IMR-90 (cell line): Measurements from ENCODE around the gene CPAMD8. TPM values are rescaled to one million over a fixed set of nuclear protein-coding genes. Genes with fewer than 3 reads are reported as not detected.

Experiments
- ATAC-seq: fragments of 200-7000 bp; cut with Tn5 transposase; 2 replicates; pipeline ENCODE4 v1.9.1; 2020; ENCODE audit warnings: low read depth, mild to moderate bottlenecking, moderate library complexity
- BruUV-seq: library from RNA; stranded (reverse); fragments of 400-500 nt; replicated peaks from 2 replicates; lab custom pipeline; 2021; lab: Mats Ljungman, UMichigan
- CTCF ChIA-PET: fragments of 300-600 bp; formaldehyde crosslinking; extraction: SDS; loops from one replicate; lab custom pipeline; 2021; ENCODE audit warnings: antibody characterized with exemption; lab: Yijun Ruan, JAX
- POLR2A ChIA-PET: fragments of 300-600 bp; sonication (Branson Sonifier 250); formaldehyde crosslinking; loops from one replicate; lab custom pipeline; 2022; ENCODE audit warnings: antibody characterized with exemption; ENCODE audit not compliant: unreplicated experiment; lab: Charles Lee
- DNase-seq: peaks from one replicate; pipeline ENCODE4 v3.0.0; 2013
- H2AFZ ChIP-seq: replicated peaks from 2 replicates; pipeline ENCODE3; 2013; ENCODE audit warnings: low read length, mild to moderate bottlenecking; ENCODE audit not compliant: poor library complexity
- H2AK5ac ChIP-seq: 2 replicates; pipeline ENCODE4 v1.6.1; 2013; ENCODE audit warnings: low read depth, low read length, inconsistent platforms
- H2AK9ac ChIP-seq: replicated peaks from 2 replicates; pipeline ENCODE3; 2013; ENCODE audit warnings: mild to moderate bottlenecking, low read depth, low read length, moderate library complexity; ENCODE audit not compliant: poor library complexity
- H2BK120ac ChIP-seq: 2 replicates; pipeline ENCODE4 v1.6.1; 2013; ENCODE audit warnings: low read depth, low read length, inconsistent platforms
- H2BK15ac ChIP-seq: 3 replicates; pipeline ENCODE4 v1.6.1; 2013; ENCODE audit warnings: low read depth, low read length, inconsistent platforms
- H2BK20ac ChIP-seq: 2 replicates; pipeline ENCODE4 v1.6.1; 2013; ENCODE audit warnings: low read depth, mild to moderate bottlenecking, inconsistent platforms, low read length, moderate library complexity
- H2BK5ac ChIP-seq: 2 replicates; pipeline ENCODE4 v1.6.1; 2013; ENCODE audit warnings: mild to moderate bottlenecking, low read depth, low read length, inconsistent platforms; ENCODE audit not compliant: poor library complexity, severe bottlenecking
- H3K14ac ChIP-seq: replicated peaks from 2 replicates; pipeline ENCODE4 v1.6.1; 2013; ENCODE audit warnings: low read depth, low read length, inconsistent platforms
- H3K18ac ChIP-seq: 2 replicates; pipeline ENCODE4 v1.6.1; 2013; ENCODE audit warnings: low read depth, low read length, control low read depth
- H3K23ac ChIP-seq: 2 replicates; pipeline ENCODE4 v1.6.1; 2013; ENCODE audit warnings: low read depth, low read length, inconsistent platforms
- H3K27ac ChIP-seq: 2 replicates; pipeline ENCODE4 v1.5.1; 2013; ENCODE audit warnings: mild to moderate bottlenecking, control low read depth, low read length; ENCODE audit not compliant: insufficient read depth
- H3K27me3 ChIP-seq: 2 replicates; pipeline ENCODE4 v1.6.1; 2013; ENCODE audit warnings: low read length; ENCODE audit not compliant: control insufficient read depth, insufficient read depth
- H3K36me3 ChIP-seq: 2 replicates; pipeline ENCODE4 v1.6.1; 2013; ENCODE audit warnings: low read length, mixed read lengths; ENCODE audit not compliant: control insufficient read depth, insufficient read depth
- H3K4ac ChIP-seq: 2 replicates; pipeline ENCODE4 v1.6.1; 2013; ENCODE audit warnings: low read depth, low read length, inconsistent platforms
- H3K4me1 ChIP-seq: 2 replicates; pipeline ENCODE4 v1.6.1; 2013; ENCODE audit warnings: low read length, mixed read lengths; ENCODE audit not compliant: control insufficient read depth, insufficient read depth
- H3K4me2 ChIP-seq: 2 replicates; pipeline ENCODE4 v1.6.1; 2013; ENCODE audit warnings: low read depth, mild to moderate bottlenecking, control low read depth, low read length, moderate library complexity
- H3K4me3 ChIP-seq: 2 replicates; pipeline ENCODE4 v1.5.1; 2013; ENCODE audit warnings: low read depth, mild to moderate bottlenecking, control low read depth, low read length, moderate library complexity; ENCODE audit not compliant: insufficient read depth
- H3K56ac ChIP-seq: 2 replicates; pipeline ENCODE4 v1.6.1; 2013; ENCODE audit warnings: low read length, inconsistent platforms; ENCODE audit not compliant: insufficient read depth; ENCODE audit errors: extremely low read depth
- H3K79me1 ChIP-seq, 2 experiments: 2 replicates each; pipeline ENCODE4 v1.6.1; 2013; ENCODE audit warnings: low read length in 2 of 2, inconsistent platforms in 1 of 2, low read depth in 1 of 2
- H3K9ac ChIP-seq: 2 replicates; pipeline ENCODE4 v1.6.1; 2013; ENCODE audit warnings: low read depth, low read length, control low read depth
- H3K9me1 ChIP-seq: 2 replicates; pipeline ENCODE4 v1.6.1; 2013; ENCODE audit warnings: low read length, inconsistent platforms; ENCODE audit not compliant: insufficient read depth
- H3K9me3 ChIP-seq: 2 replicates; pipeline ENCODE4 v1.6.1; 2013; ENCODE audit warnings: low read length; ENCODE audit not compliant: control insufficient read depth, insufficient read depth
- H4K20me1 ChIP-seq: 2 replicates; pipeline ENCODE4 v1.6.1; 2013; ENCODE audit warnings: low read length, inconsistent platforms; ENCODE audit not compliant: insufficient read depth
- H4K5ac ChIP-seq: 2 replicates; pipeline ENCODE4 v1.6.1; 2013; ENCODE audit warnings: mild to moderate bottlenecking, low read depth, low read length, control low read depth
- H4K8ac ChIP-seq, 2 experiments: 2 replicates each; pipeline ENCODE4 v1.6.1; 2013; ENCODE audit warnings: low read depth in 2 of 2, low read length in 2 of 2, control low read depth in 1 of 2, inconsistent platforms in 1 of 2
- H4K91ac ChIP-seq: 2 replicates; pipeline ENCODE4 v1.6.1; 2013; ENCODE audit warnings: low read depth, low read length, inconsistent platforms; ENCODE audit not compliant: insufficient read depth
- CHD1 ChIP-seq: IDR thresholded peaks from 2 replicates; pipeline ENCODE4 v1.6.1; 2012; ENCODE audit warnings: low read depth, low read length, improper control_type of control experiment
- MAFK ChIP-seq: IDR thresholded peaks from 2 replicates; pipeline ENCODE4 v1.6.1; 2012; ENCODE audit warnings: low read depth, low read length, improper control_type of control experiment
- MAZ ChIP-seq: IDR thresholded peaks from 2 replicates; pipeline ENCODE4 v1.6.1; 2012; ENCODE audit warnings: low read depth, mild to moderate bottlenecking, low read length, improper control_type of control experiment, moderate library complexity, borderline replicate concordance
- MXI1 ChIP-seq: IDR thresholded peaks from 2 replicates; pipeline ENCODE4 v1.6.1; 2012; ENCODE audit warnings: low read depth, mild to moderate bottlenecking, low read length, moderate library complexity, borderline replicate concordance
- RAD21 ChIP-seq: IDR thresholded peaks from 2 replicates; pipeline ENCODE4 v1.6.1; 2012; ENCODE audit warnings: low read length, improper control_type of control experiment
- RCOR1 ChIP-seq: IDR thresholded peaks from 2 replicates; pipeline ENCODE4 v1.6.1; 2012; ENCODE audit warnings: mild to moderate bottlenecking, low read length, improper control_type of control experiment; ENCODE audit not compliant: insufficient replicate concordance
- SMC3 ChIP-seq: fragments of 150-350 bp; IDR thresholded peaks from 2 replicates; pipeline ENCODE4 v1.6.1; 2016; ENCODE audit warnings: low read depth, mild to moderate bottlenecking, antibody characterized with exemption, low read length, moderate library complexity
- WGBS, 2 experiments: methylation state at CpG; one replicate each; pipeline versions ENCODE4 v1.1.5 to v1.1.7; 2013; ENCODE audit warnings: missing lambda C conversion rate in 2 of 2; ENCODE audit not compliant: insufficient read length in 1 of 2; ENCODE audit errors: extremely low coverage in 2 of 2; 5-methylcytosine and 5-hydroxymethylcytosine counted together
- dilution Hi-C: fragments of 300-500 bp; cut with HindIII; formaldehyde crosslinking; loops from one replicate; pipeline ENCODE4 v1.14.3; 2018; ENCODE audit warnings: low sequenced_read_pairs; ENCODE audit not compliant: unreplicated experiment
- in situ Hi-C: fragments of 300-500 bp; cut with MboI; formaldehyde crosslinking; loops from 3 replicates; pipeline ENCODE4 v1.14.3; 2019; ENCODE audit warnings: low sequenced_read_pairs, inconsistent platforms, mixed read lengths
- intact Hi-C: fragments of 100-400 bp; cut with micrococcal nuclease; formaldehyde crosslinking; loops from 2 replicates; pipeline ENCODE4 v1.10.0; 2022
- polyA plus RNA-seq, 3 experiments: library from polyadenylated mRNA; depleted of rRNA; stranded (reverse); fragments of >200 nt; gene quantifications; 2 replicates each; pipeline ENCODE4 v1.2.3, GENCODE V29; 2012; ENCODE audit warnings: low replicate concordance in 1 of 3
- total RNA-seq: library from RNA; depleted of rRNA; stranded (reverse); fragments of >200 nt; gene quantifications from 2 replicates; pipeline ENCODE4 v1.2.3, GENCODE V29; 2012
- TF ChIP-seq, protein P1 (sequence below): fragments of 150-350 bp; IDR thresholded peaks from 2 replicates; pipeline ENCODE4 v1.6.1; 2016; ENCODE audit warnings: low read depth, mild to moderate bottlenecking, low read length, moderate library complexity, borderline replicate concordance
- TF ChIP-seq, protein P2 (sequence below): fragments of 150-350 bp; IDR thresholded peaks from 2 replicates; pipeline ENCODE4 v1.6.1; 2017; ENCODE audit warnings: mild to moderate bottlenecking, antibody characterized with exemption, low read length, low read depth

CPAMD8 gene
- total and polyA plus RNA-seq, 2 of the 4 experiments (the other 2 are of a cell fraction) = 0.36 to 0.79 TPM

DNA sequence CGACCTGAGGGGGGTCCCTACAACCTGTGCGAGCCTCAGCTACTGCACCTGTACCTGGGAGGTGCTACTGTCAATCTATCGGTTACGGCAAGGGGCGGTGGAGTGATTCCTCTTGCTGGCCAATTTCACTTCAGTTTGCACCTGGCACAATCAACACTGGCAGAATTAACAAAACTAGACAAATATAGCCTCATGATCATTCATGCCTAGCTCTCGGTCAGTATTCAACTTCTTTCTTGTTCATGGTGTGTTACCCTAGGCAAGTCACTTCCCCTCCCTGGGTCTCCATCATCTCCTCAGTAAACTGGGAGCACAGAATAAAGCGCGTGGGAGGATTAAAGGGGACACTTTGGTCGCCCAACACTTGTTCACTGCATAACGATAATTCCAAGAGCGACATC is 48.0 kb upstream of the CPAMD8 start:
- Histone ChIP-seq H3K9ac (peak overlapping the region; percentile 51), H3K56ac (peak overlapping the region; percentile 51), H3K9me3 (no peaks in the 10 kb centered on the region), H3K36me3 (no peaks in the 10 kb centered on the region; the same call in 1 of the 2 replicates), H3K18ac (peak overlapping the region; percentile 23; the same call in 1 of the 2 replicates), H2BK120ac (peak overlapping the region; percentile 46), H2BK5ac (peak overlapping the region; percentile 49), H2AK9ac (peak overlapping the region; percentile 94), H3K23ac (peak overlapping the region; percentile 93), H3K4me3 (peak overlapping the region; percentile 57), H3K9me1 (peaks cover 7% of the 10 kb centered on the region), H4K91ac (peak overlapping the region; percentile 50), H4K20me1 (peaks cover 30% of the 10 kb centered on the region), H3K79me1 (peaks cover 20 to 51% of the 10 kb centered on the region in 2 experiments; a peak in 3 of 4 replicates), H3K4me1 (peaks cover 24% of the 10 kb centered on the region), H3K4ac (peak overlapping the region; percentile 75), H3K27me3 (no peaks in the 10 kb centered on the region), H4K5ac (peak overlapping the region; percentile 55), H2BK15ac (no peak overlapping the region), H2AK5ac (peak overlapping the region; percentile 83), H2BK20ac (no peak overlapping the region), H2AFZ (peak overlapping the region; percentile 100), H3K27ac (peak overlapping the region; percentile 20), H4K8ac (peak overlapping the region; percentile 48 to 86; a peak in 3 of 4 replicates), H3K4me2 (peak overlapping the region; percentile 71), H3K14ac (peak overlapping the region; percentile 92)
- intact Hi-C loops = loop anchor here (1.0 kb wide), 1 partner anchor 61 kb away; no protein-coding TSS in a partner anchor
- DNase-seq (no peak), ATAC-seq (no peak)
- TF ChIP-seq MAZ (no peak), RAD21 (no peak), MXI1 (no peak), CHD1 (no peak), RCOR1 (no peak), SMC3 (no peak), MAFK (no peak)
- TF ChIP-seq, protein P1, sequence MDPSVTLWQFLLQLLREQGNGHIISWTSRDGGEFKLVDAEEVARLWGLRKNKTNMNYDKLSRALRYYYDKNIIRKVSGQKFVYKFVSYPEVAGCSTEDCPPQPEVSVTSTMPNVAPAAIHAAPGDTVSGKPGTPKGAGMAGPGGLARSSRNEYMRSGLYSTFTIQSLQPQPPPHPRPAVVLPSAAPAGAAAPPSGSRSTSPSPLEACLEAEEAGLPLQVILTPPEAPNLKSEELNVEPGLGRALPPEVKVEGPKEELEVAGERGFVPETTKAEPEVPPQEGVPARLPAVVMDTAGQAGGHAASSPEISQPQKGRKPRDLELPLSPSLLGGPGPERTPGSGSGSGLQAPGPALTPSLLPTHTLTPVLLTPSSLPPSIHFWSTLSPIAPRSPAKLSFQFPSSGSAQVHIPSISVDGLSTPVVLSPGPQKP = no peak
- TF ChIP-seq, protein P2, sequence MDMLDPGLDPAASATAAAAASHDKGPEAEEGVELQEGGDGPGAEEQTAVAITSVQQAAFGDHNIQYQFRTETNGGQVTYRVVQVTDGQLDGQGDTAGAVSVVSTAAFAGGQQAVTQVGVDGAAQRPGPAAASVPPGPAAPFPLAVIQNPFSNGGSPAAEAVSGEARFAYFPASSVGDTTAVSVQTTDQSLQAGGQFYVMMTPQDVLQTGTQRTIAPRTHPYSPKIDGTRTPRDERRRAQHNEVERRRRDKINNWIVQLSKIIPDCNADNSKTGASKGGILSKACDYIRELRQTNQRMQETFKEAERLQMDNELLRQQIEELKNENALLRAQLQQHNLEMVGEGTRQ = no peak
- CTCF ChIA-PET = no interaction called here
- BruUV-seq = no TSS peak
- POLR2A ChIA-PET = no interaction called here
- dilution Hi-C loops = no loop called here
- WGBS, 2 experiments = 12% methylated on average over 5 of the region's 11 CpGs; no CpG with 5 or more reads in 1 of the 2 experiments
- in situ Hi-C loops = loop anchor here (5.0 kb wide), 1 partner anchor 213 kb away; no protein-coding TSS in a partner anchor
